ENCODE results near the gene NCKAP5.

GRCh38 chr2:133532919-133533318, 35.3 kb downstream of the NCKAP5 start:
- TF ChIP-seq POLR2A (IDR thresholded peaks at IDR 0.05) (no peak), CTCF (IDR thresholded peaks at IDR 0.05) (no peak)
